GM12878 (cell line): ENCODE measurements around the gene DARS1. TPM values are rescaled to one million over a fixed set of nuclear protein-coding genes. Genes with fewer than 3 reads are reported as not detected.

Experiments used
- ATAC-seq: fragments of 200-7000 bp; cut with Tn5 transposase; 3 replicates; pipeline ENCODE4 v1.9.1; 2020; ENCODE audit warnings: mild to moderate bottlenecking, moderate library complexity
- BruUV-seq: library from RNA; stranded (reverse); fragments of 400-500 nt; replicated peaks from 2 replicates; lab custom pipeline; 2021; lab: Mats Ljungman, UMichigan
- CTCF ChIA-PET: fragments of 300-600 bp; sonication (Branson Sonifier 250); formaldehyde crosslinking; extraction: SDS; loops from one replicate; lab custom pipeline; 2021; ENCODE audit warnings: inconsistent platforms; lab: Yijun Ruan, JAX
- POLR2A ChIA-PET: fragments of 350-600 bp; formaldehyde crosslinking; extraction: SDS; loops from one replicate; lab custom pipeline; 2021; ENCODE audit warnings: inconsistent platforms; lab: Charles Lee
- RAD21 ChIA-PET: fragments of 300-600 bp; sonication (Branson Sonifier 250); formaldehyde crosslinking; loops from one replicate; lab custom pipeline; 2023; ENCODE audit warnings: antibody characterized with exemption; ENCODE audit not compliant: unreplicated experiment; lab: Charles Lee
- SMC1A ChIA-PET: fragments of 300-600 bp; sonication (Branson Sonifier 250); formaldehyde crosslinking; loops from one replicate; lab custom pipeline; 2023; ENCODE audit not compliant: unreplicated experiment, uncharacterized antibody; lab: Charles Lee
- DNase-seq: peaks from one replicate; pipeline ENCODE4 v3.0.0-alpha.2; 2011; ENCODE audit warnings: low read depth, low spot score
- FAIRE-seq: peaks from 3 replicates; lab custom pipeline; 2011; peaks lifted over from hg19 to GRCh38; lab: Jason Lieb, UNC
- H2AFZ ChIP-seq: 2 replicates; pipeline ENCODE4 v1.6.0; 2011; ENCODE audit warnings: low read depth, low read length, control low read depth; ENCODE audit not compliant: control insufficient read depth
- H3K27ac ChIP-seq: 2 replicates; pipeline ENCODE4 v1.5.1; 2011; ENCODE audit warnings: control low read depth; ENCODE audit not compliant: control insufficient read depth, insufficient read depth
- H3K27me3 ChIP-seq, 2 experiments: replicated peaks in 1 of 2; 2 replicates each; pipeline versions ENCODE4 v1.6.0 to v1.6.1; 2011; ENCODE audit warnings: low read length in 1 of 2; ENCODE audit not compliant: control insufficient read depth in 2 of 2, insufficient read depth in 2 of 2
- H3K36me3 ChIP-seq, 2 experiments: 2 replicates each; pipeline ENCODE4 v1.5.1; 2011; ENCODE audit warnings: low read length in 1 of 2; ENCODE audit not compliant: control insufficient read depth in 2 of 2, insufficient read depth in 2 of 2
- H3K4me1 ChIP-seq: 2 replicates; pipeline ENCODE4 v1.6.1; 2011; ENCODE audit warnings: mild to moderate bottlenecking, low read length, moderate library complexity, mixed read lengths; ENCODE audit not compliant: control insufficient read depth, insufficient read depth
- H3K4me2 ChIP-seq: 2 replicates; pipeline ENCODE4 v1.6.0; 2011; ENCODE audit warnings: control low read depth; ENCODE audit not compliant: control insufficient read depth, insufficient read depth
- H3K4me3 ChIP-seq: fragments of 200-600 bp; sonication (generic); 2 replicates; pipeline ENCODE4 v1.5.1; 2016
- H3K79me2 ChIP-seq: 2 replicates; pipeline ENCODE4 v1.6.0; 2011; ENCODE audit warnings: low read length; ENCODE audit not compliant: control insufficient read depth, insufficient read depth
- H3K9ac ChIP-seq: 2 replicates; pipeline ENCODE4 v1.8.0; 2011; ENCODE audit warnings: low read length, control low read depth, mixed read lengths; ENCODE audit not compliant: control insufficient read depth, insufficient read depth
- H3K9me3 ChIP-seq: replicated peaks from 3 replicates; pipeline ENCODE4 v1.5.1; 2011; ENCODE audit warnings: mild to moderate bottlenecking, low read length; ENCODE audit not compliant: control insufficient read depth, insufficient read depth
- H4K20me1 ChIP-seq: 2 replicates; pipeline ENCODE4 v1.6.0; 2011; ENCODE audit not compliant: control insufficient read depth, insufficient read depth
- ASH2L ChIP-seq: fragments of 300-600, 200-600 bp; sonication (generic); IDR thresholded peaks from 2 replicates; pipeline ENCODE4 v1.6.1; 2017; ENCODE audit warnings: low read depth, mild to moderate bottlenecking, borderline replicate concordance
- ATF7 ChIP-seq: fragments of 450-650 bp; IDR thresholded peaks from 2 replicates; pipeline ENCODE4 v1.6.1; 2016; ENCODE audit warnings: low read depth, mild to moderate bottlenecking
- CBX5 ChIP-seq: sonication (generic); IDR thresholded peaks from 2 replicates; pipeline ENCODE4 v1.6.1; 2016; ENCODE audit warnings: low read depth, moderate library complexity, mild to moderate bottlenecking, inconsistent platforms
- DPF2 ChIP-seq: fragments of 450-650 bp; IDR thresholded peaks from 2 replicates; pipeline ENCODE4 v1.6.1; 2017; ENCODE audit warnings: mild to moderate bottlenecking
- FOS ChIP-seq: IDR thresholded peaks from 3 replicates; pipeline ENCODE4 v1.6.1; 2011; ENCODE audit warnings: borderline replicate concordance; ENCODE audit not compliant: insufficient read length; ENCODE audit errors: extremely low read depth
- HDAC6 ChIP-seq: fragments of 200-600 bp; sonication (generic); IDR thresholded peaks from one replicate; pipeline ENCODE4 v1.8.0; 2017; ENCODE audit warnings: antibody characterized with exemption; ENCODE audit not compliant: unreplicated experiment
- LARP7 ChIP-seq: fragments of 450-650 bp; IDR thresholded peaks from 2 replicates; pipeline ENCODE4 v1.6.1; 2017; ENCODE audit warnings: mild to moderate bottlenecking
- POU2F2 ChIP-seq: IDR thresholded peaks from 3 replicates; pipeline ENCODE4 v1.6.1; 2011; ENCODE audit warnings: low read depth, mild to moderate bottlenecking, low read length, borderline replicate concordance
- SMC3 ChIP-seq: IDR thresholded peaks from 2 replicates; pipeline ENCODE4 v1.6.1; 2011; ENCODE audit warnings: low read length, improper control_type of control experiment, borderline replicate concordance
- TCF3 ChIP-seq: IDR thresholded peaks from 2 replicates; pipeline ENCODE4 v1.6.1; 2012; ENCODE audit warnings: low read depth, mild to moderate bottlenecking, low read length, borderline replicate concordance; ENCODE audit not compliant: insufficient read depth
- ZNF384 ChIP-seq: IDR thresholded peaks from 2 replicates; pipeline ENCODE4 v1.6.1; 2012; ENCODE audit warnings: low read depth, mild to moderate bottlenecking, low read length, improper control_type of control experiment, borderline replicate concordance
- ZNF687 ChIP-seq: fragments of 450-650 bp; IDR thresholded peaks from 2 replicates; pipeline ENCODE4 v1.6.1; 2017; ENCODE audit warnings: mild to moderate bottlenecking, moderate library complexity
- WGBS: methylation state at CpG from one replicate; pipeline ENCODE4 v1.1.6; 2016; ENCODE audit warnings: low lambda C conversion rate; ENCODE audit not compliant: insufficient replicate concordance, insufficient coverage; ENCODE audit errors: missing lambda C conversion rate; 5-methylcytosine and 5-hydroxymethylcytosine counted together
- in situ Hi-C: fragments of 300-500 bp; cut with MboI; formaldehyde crosslinking; loops from 9 replicates; pipeline ENCODE4 v1.14.3; 2018; ENCODE audit warnings: mixed read lengths
- intact Hi-C: fragments of 100-400 bp; cut with micrococcal nuclease; formaldehyde crosslinking; loops from one replicate; pipeline ENCODE4 v1.14.2; 2022; ENCODE audit not compliant: unreplicated experiment
- polyA plus RNA-seq, 11 experiments: library from polyadenylated mRNA; depleted of rRNA in 4 of 11; unstranded in 6 of 11; stranded (reverse) in 5 of 11; fragments of >200 nt; fragmentation: Nextera tagmentation in 4 of 11; fragmentation: Illumina TruSeq in 1 of 11; extraction: Ambion mirVana in 4 of 11; extraction: Trizol in 1 of 11; gene quantifications; 1 replicate in 1 of 11; 2 replicates in 10 of 11; pipeline versions ENCODE4 v1.2.1 to v1.2.3, GENCODE V29; 2011 to 2016; ENCODE audit warnings: inconsistent platforms in 2 of 11, missing spikeins in 2 of 11, low read depth in 1 of 11
- total RNA-seq, 4 experiments: library from RNA; depleted of rRNA in 3 of 4; stranded (reverse); fragments of >200 nt in 3 of 4; fragmentation: Illumina TruSeq in 1 of 4; extraction: Trizol in 1 of 4; gene quantifications; 2 replicates each; pipeline versions ENCODE4 v1.2.1 to v1.2.3, GENCODE V29; 2013 to 2021
- TF ChIP-seq, protein P1 (sequence below): fragments of 450-650 bp; formaldehyde crosslinking; IDR thresholded peaks from 2 replicates; pipeline ENCODE4 v1.5.0; 2022; ENCODE audit warnings: mild to moderate bottlenecking, missing genetic modification characterization

The DARS1 gene
- total and polyA plus RNA-seq, 10 of the 15 experiments (the other 5 are each of a cell fraction or from before 2014, with no cell fraction given) = 91.0 to 387 (median 137) TPM

DNA sequence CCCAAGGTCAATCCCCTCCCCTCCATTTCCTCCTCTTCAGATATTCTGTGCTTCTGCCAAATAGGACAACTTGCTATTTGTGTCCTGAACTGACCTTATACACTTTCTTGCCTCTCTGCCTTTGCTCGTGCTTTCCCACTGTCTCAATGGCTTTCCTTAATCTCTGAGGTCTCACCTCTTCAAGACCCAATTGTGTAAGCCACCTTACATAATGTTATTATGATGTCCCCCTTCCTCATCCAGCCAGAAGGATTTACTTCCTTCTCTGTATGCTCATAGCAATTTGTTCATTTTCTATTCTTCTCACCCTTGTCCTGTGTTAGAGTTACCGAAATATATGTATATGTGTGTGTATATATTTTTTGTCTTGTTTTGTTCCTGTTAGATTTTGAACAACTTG, 26.9 kb upstream of the DARS1 start:
- no peaks in the 10 kb centered on the region for H3K79me2 ChIP-seq
- SMC1A ChIA-PET = interaction anchor here (5.6 to 25.6 kb wide), 4 partner anchors 14 to 40 kb away, joined by 41 to 961 read pairs (median 62); no protein-coding TSS in a partner anchor
- no peak for ATAC-seq

More for the DNA sequence above, 26.9 kb upstream of the DARS1 start:
- no peaks in the 10 kb centered on the region for H3K36me3 ChIP-seq
- H3K27ac ChIP-seq = no peak overlapping the region
- no peak overlapping the region for H3K4me3 ChIP-seq
- no peak overlapping the region for H2AFZ ChIP-seq
- RAD21 ChIA-PET = no interaction called here
- H3K4me1 ChIP-seq = no peaks in the 10 kb centered on the region
- no peaks in the 10 kb centered on the region for H3K9me3 ChIP-seq
- no peak overlapping the region for H3K4me2 ChIP-seq
- H4K20me1 ChIP-seq = no peaks in the 10 kb centered on the region
- POLR2A ChIA-PET = interaction anchor here (6.1 kb wide), 1 partner anchor 14 kb away, joined by 47 read pairs; no protein-coding TSS in a partner anchor
- no peak for TF ChIP-seq DPF2
- TF ChIP-seq ASH2L = no peak
- no peak for TF ChIP-seq ZNF384
- TF ChIP-seq TCF3 = no peak
- no peak for TF ChIP-seq ZNF687
- TF ChIP-seq LARP7 = no peak
- TF ChIP-seq HDAC6 = no peak
- no peak for TF ChIP-seq CBX5
- TF ChIP-seq FOS = no peak
- TF ChIP-seq SMC3 = no peak
- TF ChIP-seq POU2F2 = no peak
- no peak for TF ChIP-seq ATF7
- TF ChIP-seq, protein P1, sequence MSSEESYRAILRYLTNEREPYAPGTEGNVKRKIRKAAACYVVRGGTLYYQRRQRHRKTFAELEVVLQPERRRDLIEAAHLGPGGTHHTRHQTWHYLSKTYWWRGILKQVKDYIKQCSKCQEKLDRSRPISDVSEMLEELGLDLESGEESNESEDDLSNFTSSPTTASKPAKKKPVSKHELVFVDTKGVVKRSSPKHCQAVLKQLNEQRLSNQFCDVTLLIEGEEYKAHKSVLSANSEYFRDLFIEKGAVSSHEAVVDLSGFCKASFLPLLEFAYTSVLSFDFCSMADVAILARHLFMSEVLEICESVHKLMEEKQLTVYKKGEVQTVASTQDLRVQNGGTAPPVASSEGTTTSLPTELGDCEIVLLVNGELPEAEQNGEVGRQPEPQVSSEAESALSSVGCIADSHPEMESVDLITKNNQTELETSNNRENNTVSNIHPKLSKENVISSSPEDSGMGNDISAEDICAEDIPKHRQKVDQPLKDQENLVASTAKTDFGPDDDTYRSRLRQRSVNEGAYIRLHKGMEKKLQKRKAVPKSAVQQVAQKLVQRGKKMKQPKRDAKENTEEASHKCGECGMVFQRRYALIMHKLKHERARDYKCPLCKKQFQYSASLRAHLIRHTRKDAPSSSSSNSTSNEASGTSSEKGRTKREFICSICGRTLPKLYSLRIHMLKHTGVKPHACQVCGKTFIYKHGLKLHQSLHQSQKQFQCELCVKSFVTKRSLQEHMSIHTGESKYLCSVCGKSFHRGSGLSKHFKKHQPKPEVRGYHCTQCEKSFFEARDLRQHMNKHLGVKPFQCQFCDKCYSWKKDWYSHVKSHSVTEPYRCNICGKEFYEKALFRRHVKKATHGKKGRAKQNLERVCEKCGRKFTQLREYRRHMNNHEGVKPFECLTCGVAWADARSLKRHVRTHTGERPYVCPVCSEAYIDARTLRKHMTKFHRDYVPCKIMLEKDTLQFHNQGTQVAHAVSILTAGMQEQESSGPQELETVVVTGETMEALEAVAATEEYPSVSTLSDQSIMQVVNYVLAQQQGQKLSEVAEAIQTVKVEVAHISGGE = no peak
- FAIRE-seq (no peak), DNase-seq (no peak)
- intact Hi-C loops (no loop called here), in situ Hi-C loops (no loop called here)
- WGBS = 95% methylated on average over 2 of the region's 2 CpGs
- BruUV-seq = no TSS peak
- CTCF ChIA-PET = interaction anchor here (1.1 kb wide), 1 partner anchor 34 kb away, joined by 3 read pairs; no protein-coding TSS in a partner anchor
- no peak overlapping the region for H3K9ac ChIP-seq
- H3K27me3 ChIP-seq = no peaks in the 10 kb centered on the region
